Panc1 (cell line): Measurements from ENCODE around the gene IL7R. TPM values are rescaled to one million over a fixed set of nuclear protein-coding genes. Genes with fewer than 3 reads are reported as not detected.

Source experiments
- ATAC-seq: fragments of 200-7000 bp; cut with Tn5 transposase; 2 replicates; pipeline ENCODE4 v1.9.1; 2020; ENCODE audit warnings: mild to moderate bottlenecking, moderate library complexity
- BruUV-seq: library from RNA; stranded (reverse); fragments of 400-500 nt; replicated peaks from 2 replicates; lab custom pipeline; 2021; lab: Mats Ljungman, UMichigan
- CTCF ChIA-PET: fragments of 300-600 bp; sonication (Branson Sonifier 250); formaldehyde crosslinking; loops from one replicate; lab custom pipeline; 2022; ENCODE audit warnings: antibody characterized with exemption; lab: Charles Lee
- POLR2A ChIA-PET: fragments of 300-600 bp; sonication (Branson Sonifier 250); formaldehyde crosslinking; loops from one replicate; lab custom pipeline; 2022; ENCODE audit warnings: antibody characterized with exemption; lab: Charles Lee
- DNase-seq: peaks from one replicate; pipeline ENCODE4 v3.0.0-alpha.2; 2010; ENCODE audit warnings: low read depth, low spot score
- H3K27ac ChIP-seq: 2 replicates; pipeline ENCODE4 v1.5.1; 2011; ENCODE audit warnings: mild to moderate bottlenecking, low read length, inconsistent platforms
- H3K27me3 ChIP-seq: fragments of 200-500 bp; sonication (Bioruptor generic); 2 replicates; pipeline ENCODE4 v1.6.0; 2014; ENCODE audit warnings: low read length, inconsistent platforms; ENCODE audit not compliant: control insufficient read depth, insufficient read depth
- H3K36me3 ChIP-seq: fragments of 200-500 bp; sonication (Bioruptor generic); 2 replicates; pipeline ENCODE4 v1.5.1; 2014; ENCODE audit warnings: inconsistent platforms, mild to moderate bottlenecking, low read length, moderate library complexity; ENCODE audit not compliant: control insufficient read depth, insufficient read depth
- H3K4me1 ChIP-seq: 2 replicates; pipeline ENCODE4 v1.5.1; 2011; ENCODE audit warnings: inconsistent platforms, mild to moderate bottlenecking, low read length, moderate library complexity; ENCODE audit not compliant: control insufficient read depth, insufficient read depth
- H3K4me3 ChIP-seq, 2 experiments: 2 replicates each; pipeline ENCODE4 v1.5.1; 2011 to 2012; ENCODE audit warnings: low read depth in 2 of 2, low read length in 2 of 2, mild to moderate bottlenecking in 2 of 2, inconsistent platforms in 1 of 2, moderate library complexity in 1 of 2
- H3K9me3 ChIP-seq: fragments of 200-500 bp; sonication (Bioruptor generic); 2 replicates; pipeline ENCODE4 v1.5.1; 2014; ENCODE audit warnings: low read depth, mild to moderate bottlenecking, inconsistent platforms, low read length, moderate library complexity; ENCODE audit not compliant: control insufficient read depth, insufficient read depth
- POLR2AphosphoS5 ChIP-seq: IDR thresholded peaks from 2 replicates; pipeline ENCODE4 v1.6.1; 2012; ENCODE audit warnings: mild to moderate bottlenecking, low read depth, low read length, moderate library complexity
- SIN3A ChIP-seq: IDR thresholded peaks from 2 replicates; pipeline ENCODE4 v1.6.1; 2012; ENCODE audit warnings: low read depth, mild to moderate bottlenecking, low read length, moderate library complexity, borderline replicate concordance; ENCODE audit not compliant: insufficient read depth
- TCF7L2 ChIP-seq: IDR thresholded peaks from 2 replicates; pipeline ENCODE4 v1.6.1; 2011; ENCODE audit warnings: mild to moderate bottlenecking, low read depth, low read length, inconsistent platforms
- in situ Hi-C: cut with HindIII; loops from 2 replicates; pipeline ENCODE4 v1.10.0; 2016; ENCODE audit warnings: low sequenced_read_pairs, low pct_unique_long_range_greater_than_20kb
- intact Hi-C: fragments of 100-400 bp; cut with micrococcal nuclease; formaldehyde crosslinking; loops from one replicate; pipeline ENCODE4 v1.10.0; 2022; ENCODE audit not compliant: unreplicated experiment
- total RNA-seq: library from RNA; stranded (reverse); gene quantifications from one replicate; pipeline ENCODE4 v1.2.1, GENCODE V29; 2021; ENCODE audit not compliant: unreplicated experiment
- TF ChIP-seq, protein P1 (sequence below), 2 experiments: IDR thresholded peaks; 2 replicates each; pipeline ENCODE4 v1.6.1; 2011 to 2012; ENCODE audit warnings: low read depth in 2 of 2, control low read depth in 1 of 2, low read length in 1 of 2, mild to moderate bottlenecking in 1 of 2, moderate library complexity in 1 of 2; ENCODE audit not compliant: insufficient read depth in 1 of 2
- TF ChIP-seq, protein P2 (sequence below): fragments of 450-650 bp; IDR thresholded peaks from 2 replicates; pipeline ENCODE4 v1.5.1; 2017; ENCODE audit warnings: mild to moderate bottlenecking

IL7R gene
- total RNA-seq, 1 experiment from 2014 or later = 0.90 TPM

DNA sequence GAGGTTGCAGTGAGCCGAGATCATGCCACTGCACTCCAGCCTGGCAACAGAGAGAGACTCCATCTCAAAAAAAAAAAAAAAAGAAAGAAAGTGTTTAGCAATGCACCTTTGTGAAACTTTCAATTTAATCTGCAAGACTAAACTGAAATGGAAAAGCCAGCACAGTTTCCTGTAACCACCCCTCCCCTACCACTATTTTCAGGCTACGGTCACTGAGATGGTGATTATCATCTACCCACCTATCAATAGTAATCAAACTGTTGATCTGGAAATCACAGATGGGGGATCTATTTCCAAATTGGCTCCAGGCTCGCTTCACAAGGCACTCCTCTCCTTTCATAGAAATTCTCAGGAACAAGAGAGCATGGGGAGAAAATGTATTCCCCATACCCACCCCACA, 30.6 kb upstream of the IL7R start:
- BruUV-seq = no TSS peak
- TF ChIP-seq POLR2AphosphoS5 (no peak), TCF7L2 (no peak), SIN3A (no peak)
- TF ChIP-seq, protein P1, sequence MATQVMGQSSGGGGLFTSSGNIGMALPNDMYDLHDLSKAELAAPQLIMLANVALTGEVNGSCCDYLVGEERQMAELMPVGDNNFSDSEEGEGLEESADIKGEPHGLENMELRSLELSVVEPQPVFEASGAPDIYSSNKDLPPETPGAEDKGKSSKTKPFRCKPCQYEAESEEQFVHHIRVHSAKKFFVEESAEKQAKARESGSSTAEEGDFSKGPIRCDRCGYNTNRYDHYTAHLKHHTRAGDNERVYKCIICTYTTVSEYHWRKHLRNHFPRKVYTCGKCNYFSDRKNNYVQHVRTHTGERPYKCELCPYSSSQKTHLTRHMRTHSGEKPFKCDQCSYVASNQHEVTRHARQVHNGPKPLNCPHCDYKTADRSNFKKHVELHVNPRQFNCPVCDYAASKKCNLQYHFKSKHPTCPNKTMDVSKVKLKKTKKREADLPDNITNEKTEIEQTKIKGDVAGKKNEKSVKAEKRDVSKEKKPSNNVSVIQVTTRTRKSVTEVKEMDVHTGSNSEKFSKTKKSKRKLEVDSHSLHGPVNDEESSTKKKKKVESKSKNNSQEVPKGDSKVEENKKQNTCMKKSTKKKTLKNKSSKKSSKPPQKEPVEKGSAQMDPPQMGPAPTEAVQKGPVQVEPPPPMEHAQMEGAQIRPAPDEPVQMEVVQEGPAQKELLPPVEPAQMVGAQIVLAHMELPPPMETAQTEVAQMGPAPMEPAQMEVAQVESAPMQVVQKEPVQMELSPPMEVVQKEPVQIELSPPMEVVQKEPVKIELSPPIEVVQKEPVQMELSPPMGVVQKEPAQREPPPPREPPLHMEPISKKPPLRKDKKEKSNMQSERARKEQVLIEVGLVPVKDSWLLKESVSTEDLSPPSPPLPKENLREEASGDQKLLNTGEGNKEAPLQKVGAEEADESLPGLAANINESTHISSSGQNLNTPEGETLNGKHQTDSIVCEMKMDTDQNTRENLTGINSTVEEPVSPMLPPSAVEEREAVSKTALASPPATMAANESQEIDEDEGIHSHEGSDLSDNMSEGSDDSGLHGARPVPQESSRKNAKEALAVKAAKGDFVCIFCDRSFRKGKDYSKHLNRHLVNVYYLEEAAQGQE (IDR thresholded peaks at IDR 0.05; ENCODE audit: insufficient read depth in 1 of 2, low read depth in 2 of 2, low read length in 1 of 2) = no peak
- TF ChIP-seq, protein P2, sequence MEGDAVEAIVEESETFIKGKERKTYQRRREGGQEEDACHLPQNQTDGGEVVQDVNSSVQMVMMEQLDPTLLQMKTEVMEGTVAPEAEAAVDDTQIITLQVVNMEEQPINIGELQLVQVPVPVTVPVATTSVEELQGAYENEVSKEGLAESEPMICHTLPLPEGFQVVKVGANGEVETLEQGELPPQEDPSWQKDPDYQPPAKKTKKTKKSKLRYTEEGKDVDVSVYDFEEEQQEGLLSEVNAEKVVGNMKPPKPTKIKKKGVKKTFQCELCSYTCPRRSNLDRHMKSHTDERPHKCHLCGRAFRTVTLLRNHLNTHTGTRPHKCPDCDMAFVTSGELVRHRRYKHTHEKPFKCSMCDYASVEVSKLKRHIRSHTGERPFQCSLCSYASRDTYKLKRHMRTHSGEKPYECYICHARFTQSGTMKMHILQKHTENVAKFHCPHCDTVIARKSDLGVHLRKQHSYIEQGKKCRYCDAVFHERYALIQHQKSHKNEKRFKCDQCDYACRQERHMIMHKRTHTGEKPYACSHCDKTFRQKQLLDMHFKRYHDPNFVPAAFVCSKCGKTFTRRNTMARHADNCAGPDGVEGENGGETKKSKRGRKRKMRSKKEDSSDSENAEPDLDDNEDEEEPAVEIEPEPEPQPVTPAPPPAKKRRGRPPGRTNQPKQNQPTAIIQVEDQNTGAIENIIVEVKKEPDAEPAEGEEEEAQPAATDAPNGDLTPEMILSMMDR = no peak
- Histone ChIP-seq H3K9me3 (no peaks in the 10 kb centered on the region), H3K36me3 (no peaks in the 10 kb centered on the region), H3K27me3 (no peaks in the 10 kb centered on the region; the same call in 1 of the 2 replicates), H3K4me3 (no peak overlapping the region), H3K27ac (no peak overlapping the region), H3K4me1 (no peaks in the 10 kb centered on the region)
- intact Hi-C loops = no loop called here
- in situ Hi-C loops = no loop called here
- ChIA-PET CTCF (no interaction called here), POLR2A (no interaction called here)
- DNase-seq (no peak), ATAC-seq (no peak)

DNA sequence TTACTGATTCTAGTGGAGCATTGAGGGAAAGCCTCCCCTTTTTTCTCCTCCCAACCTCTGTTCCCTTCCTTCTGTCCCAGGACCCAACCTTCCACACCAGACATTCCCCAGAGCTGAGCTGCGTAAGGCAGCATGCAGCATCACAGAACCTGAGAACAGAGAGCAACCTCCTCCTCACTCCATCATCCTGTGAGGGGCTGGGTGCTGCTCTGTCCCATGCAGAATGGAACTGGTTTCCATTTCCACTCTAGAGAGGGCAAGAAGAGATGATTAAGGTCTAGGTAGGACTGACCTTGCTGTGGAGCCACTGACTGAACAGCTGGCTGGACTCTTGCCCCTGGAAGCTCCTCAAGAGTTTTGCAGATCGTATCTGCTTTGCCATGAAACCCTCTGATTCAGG, 30.1 kb upstream of the IL7R start:
- H3K4me1 ChIP-seq = no peaks in the 10 kb centered on the region
- H3K36me3 ChIP-seq = no peaks in the 10 kb centered on the region
- no peaks in the 10 kb centered on the region; the same call in 1 of the 2 replicates for H3K27me3 ChIP-seq
- ATAC-seq = no peak
- ChIA-PET CTCF (no interaction called here), POLR2A (no interaction called here)
- no TSS peak for BruUV-seq
- H3K9me3 ChIP-seq = no peaks in the 10 kb centered on the region
- H3K27ac ChIP-seq = no peak overlapping the region
- in situ Hi-C loops = no loop called here
- no peak for TF ChIP-seq TCF7L2
- no peak for TF ChIP-seq POLR2AphosphoS5
- TF ChIP-seq, protein P2 = no peak
- TF ChIP-seq, protein P1 (IDR thresholded peaks at IDR 0.05; ENCODE audit: insufficient read depth in 1 of 2, low read depth in 2 of 2, low read length in 1 of 2) = no peak
- no peak for TF ChIP-seq SIN3A
- DNase-seq = no peak
- intact Hi-C loops = no loop called here
- no peak overlapping the region for H3K4me3 ChIP-seq
